T-cell (primary cell): ENCODE results near the gene CLECL1. TPM values are rescaled to one million over a fixed set of nuclear protein-coding genes. Genes with fewer than 3 reads are reported as not detected.

Experiments
- ATAC-seq, 4 experiments: fragments of 200-7000 bp in 3 of 4; fragments of 150-1000 bp in 1 of 4; cut with Tn5 transposase; replicated peaks in 1 of 4; 1 replicate in 3 of 4; 2 replicates in 1 of 4; pipeline ENCODE4 v1.10.0; 2021; ENCODE audit warnings: moderate library complexity in 3 of 4, mild to moderate bottlenecking in 2 of 4, moderate number of reproducible peaks in 1 of 4
- CTCF ChIA-PET, 2 donors: fragments of 300-600 bp; sonication (Branson Sonifier 250); formaldehyde crosslinking; loops; one replicate each; lab custom pipeline; 2022; ENCODE audit warnings: antibody characterized with exemption in 2 of 2; lab: Charles Lee
- POLR2A ChIA-PET, 2 donors: fragments of 300-600 bp; sonication (Branson Sonifier 250); formaldehyde crosslinking; loops; one replicate each; lab custom pipeline; 2022; ENCODE audit warnings: antibody characterized with exemption in 2 of 2; lab: Charles Lee
- DNase-seq, 35 experiments: peaks; one replicate each; pipeline versions ENCODE4 v3.0.0 to v3.0.0-alpha.2; 2013 to 2023
- H3K27ac ChIP-seq: one replicate; pipeline ENCODE4 v1.5.1; 2013; ENCODE audit warnings: low read length
- H3K27me3 ChIP-seq, 2 experiments: replicated peaks in 1 of 2; 1 replicate in 1 of 2; 2 replicates in 1 of 2; pipeline versions ENCODE4 v1.6.1 to v1.7.0; 2013; ENCODE audit warnings: low read length in 1 of 2, mixed read lengths in 1 of 2; ENCODE audit not compliant: control insufficient read depth in 2 of 2, insufficient read depth in 2 of 2; ENCODE audit errors: extremely low read depth in 1 of 2
- H3K36me3 ChIP-seq, 2 donors: 1 replicate in 1 of 2; 2 replicates in 1 of 2; pipeline versions ENCODE4 v1.6.1 to v1.7.0; 2013; ENCODE audit warnings: low read length in 1 of 2; ENCODE audit not compliant: control insufficient read depth in 2 of 2, insufficient read depth in 1 of 2; ENCODE audit errors: extremely low read depth in 1 of 2
- H3K4me1 ChIP-seq, 2 experiments: 1 replicate in 1 of 2; 2 replicates in 1 of 2; pipeline versions ENCODE4 v1.6.1 to v1.7.0; 2013; ENCODE audit warnings: low read length in 2 of 2, mixed read lengths in 1 of 2; ENCODE audit not compliant: insufficient read depth in 2 of 2, control insufficient read depth in 1 of 2; ENCODE audit errors: extremely low read depth in 1 of 2
- H3K4me3 ChIP-seq, 2 donors: 1 replicate in 1 of 2; 2 replicates in 1 of 2; pipeline versions ENCODE4 v1.5.1 to v1.7.0; 2013; ENCODE audit warnings: mild to moderate bottlenecking in 2 of 2, low read length in 1 of 2, moderate library complexity in 1 of 2; ENCODE audit not compliant: control insufficient read depth in 1 of 2; ENCODE audit errors: extremely low read depth in 1 of 2
- H3K9me3 ChIP-seq: 2 replicates; pipeline ENCODE4 v1.7.0; 2013
- H3K27ac Mint-ChIP-seq, 2 donors: one replicate each; pipeline ENCODE4 v1.8.0; 2020 to 2021; ENCODE audit warnings: mild to moderate bottlenecking in 2 of 2, mixed read lengths in 2 of 2
- H3K27me3 Mint-ChIP-seq, 2 donors: one replicate each; pipeline ENCODE4 v1.8.0; 2021 to 2022; ENCODE audit warnings: mixed read lengths in 2 of 2
- H3K36me3 Mint-ChIP-seq: one replicate; pipeline ENCODE4 v1.8.0; 2021; ENCODE audit warnings: mixed read lengths
- H3K4me1 Mint-ChIP-seq, 3 donors: one replicate each; pipeline ENCODE4 v1.8.0; 2020 to 2022; ENCODE audit warnings: mixed read lengths in 3 of 3, mild to moderate bottlenecking in 1 of 3
- H3K4me3 Mint-ChIP-seq, 3 donors: one replicate each; pipeline ENCODE4 v1.8.0; 2020 to 2022; ENCODE audit warnings: mild to moderate bottlenecking in 3 of 3, mixed read lengths in 3 of 3, moderate library complexity in 3 of 3
- H3K9me3 Mint-ChIP-seq, 3 donors: one replicate each; pipeline ENCODE4 v1.8.0; 2020 to 2022; ENCODE audit warnings: mixed read lengths in 3 of 3
- WGBS: methylation state at CpG from one replicate; pipeline ENCODE4 v1.1.5; 2013; ENCODE audit warnings: missing lambda C conversion rate; ENCODE audit not compliant: insufficient coverage; 5-methylcytosine and 5-hydroxymethylcytosine counted together
- total RNA-seq, 35 experiments: library from RNA in 6 of 35; stranded (reverse) in 6 of 35; fragments of 120-200 nt in 1 of 35; gene quantifications; one replicate each; pipeline versions ENCODE4 v1.2.1 to v1.2.4 and lab custom pipeline; 2013 to 2026

Gene CLECL1
- total RNA-seq: 1 to 10 TPM; 1.1 to 4.4 (median 2.9) TPM
- total RNA-seq (2013): 9.2 TPM
- 0.76 to 6.7 (median 2.4) reads per million in 29 experiments for total RNA-seq (lab: John Stamatoyannopoulos, UW)

- Mint-ChIP-seq H3K4me3 (peak within 1 kb of the TSS; percentile 46 to 65 (median 58)), H3K9me3 (no peaks in the 10 kb centered on the region), H3K27me3 (no peaks in the 10 kb centered on the region), H3K36me3 (no peaks in the 10 kb centered on the region), H3K4me1 (peaks cover 30 to 36% (median 35%) of the 10 kb centered on the region in 3 donors), H3K27ac (peak within 1 kb of the TSS; percentile 62 to 68)
- CTCF ChIA-PET: interaction anchor here in 1 of 2 donors (0.8 to 2.0 kb wide), 2 partner anchors 10 to 25 kb away, joined by 3 to 5 read pairs; no protein-coding TSS in a partner anchor
- Histone ChIP-seq H3K4me3 (peak within 1 kb of the TSS in 1 of 2 donors; percentile 28), H3K9me3 (no peaks in the 10 kb centered on the region), H3K36me3 (no peaks in the 10 kb centered on the region), H3K4me1 (peaks cover 4 to 18% of the 10 kb centered on the region in 2 experiments), H3K27ac (peak within 1 kb of the TSS; percentile 50), H3K27me3 (no peaks in the 10 kb centered on the region)
- POLR2A ChIA-PET: interaction anchor here in 1 of 2 donors (0.6 to 1.1 kb wide), 2 partner anchors 8 to 13 kb away, joined by 3 read pairs; no protein-coding TSS in a partner anchor
- DNase-seq (peak in 1 of 35 experiments; percentile 24), ATAC-seq (no peak)
- no CpG with 5 or more reads among the region's 8 CpGs for WGBS
Measured at GRCh38 chr12:9732921-9733461, at the start of gene CLECL1. CLECL1 (minus strand) TSS chr12:9733097.

GRCh38 chr12:9781360-9781759 lies 48.5 kb upstream of the CLECL1 start:
- 17% methylated on average over 1 of the region's 2 CpGs for WGBS
- ATAC-seq: peak in 1 of 4 experiments; percentile 59
- CTCF ChIA-PET: interaction anchor here (0.6 to 2.4 kb wide), 11 partner anchors 8 to 1385 kb away, joined by 3 to 15 read pairs (median 4); partner anchors contain the start of gene CD69 (in 1 of the 2)

GRCh38 chr12:9779209-9779608 lies 46.3 kb upstream of the CLECL1 start:
- no peaks in the 10 kb centered on the region for H3K9me3 Mint-ChIP-seq
- WGBS: no CpG with 5 or more reads among the region's 4 CpGs
- H3K27ac Mint-ChIP-seq: peak overlapping the region in 1 of 2 donors; percentile 17
- H3K4me1 ChIP-seq: peaks cover 26 to 33% of the 10 kb centered on the region in 2 experiments
- no peaks in the 10 kb centered on the region for H3K27me3 Mint-ChIP-seq
- ATAC-seq (no peak), DNase-seq (no peak)
- H3K4me1 Mint-ChIP-seq: peaks cover 70 to 75% (median 73%) of the 10 kb centered on the region in 3 donors
- H3K4me3 Mint-ChIP-seq: no peak overlapping the region
- no peaks in the 10 kb centered on the region for H3K27me3 ChIP-seq
- H3K9me3 ChIP-seq: no peaks in the 10 kb centered on the region
- no peaks in the 10 kb centered on the region for H3K36me3 ChIP-seq
- CTCF ChIA-PET: interaction anchor here in 1 of 2 donors (0.6 to 0.9 kb wide), 2 partner anchors 24 to 128 kb away, joined by 3 read pairs; no protein-coding TSS in a partner anchor
- no peak overlapping the region for H3K27ac ChIP-seq
- no peaks in the 10 kb centered on the region for H3K36me3 Mint-ChIP-seq
- no peak overlapping the region for H3K4me3 ChIP-seq
- POLR2A ChIA-PET: interaction anchor here in 1 of 2 donors (0.6 kb wide), 2 partner anchors 96 to 435 kb away, joined by 3 to 5 read pairs; no protein-coding TSS in a partner anchor

More at GRCh38 chr12:9781360-9781759, 48.5 kb upstream of the CLECL1 start:
- H3K4me3 ChIP-seq: no peak overlapping the region
- H3K36me3 Mint-ChIP-seq: no peaks in the 10 kb centered on the region
- H3K36me3 ChIP-seq: no peaks in the 10 kb centered on the region
- H3K4me3 Mint-ChIP-seq: peak overlapping the region in 1 of 3 donors; percentile 15
- H3K4me1 ChIP-seq: peaks cover 10 to 14% of the 10 kb centered on the region in 2 experiments
- H3K9me3 Mint-ChIP-seq: no peaks in the 10 kb centered on the region
- no peak overlapping the region for H3K27ac ChIP-seq
- no peaks in the 10 kb centered on the region for H3K27me3 Mint-ChIP-seq
- no peak for DNase-seq
- no peaks in the 10 kb centered on the region for H3K9me3 ChIP-seq
- peaks cover 48 to 62% (median 62%) of the 10 kb centered on the region in 3 donors for H3K4me1 Mint-ChIP-seq
- H3K27ac Mint-ChIP-seq: peak overlapping the region; percentile 55 to 59
- POLR2A ChIA-PET: interaction anchor here (0.6 to 1.5 kb wide), 9 partner anchors 9 to 832 kb away, joined by 3 to 10 read pairs (median 5); partner anchors contain the start of gene M6PR (in 1 of the 2)
- no peaks in the 10 kb centered on the region for H3K27me3 ChIP-seq

GRCh38 chr12:9776781-9777180 lies 43.9 kb upstream of the CLECL1 start:
- no peaks in the 10 kb centered on the region for H3K36me3 Mint-ChIP-seq
- Histone ChIP-seq H3K9me3 (no peaks in the 10 kb centered on the region), H3K27ac (no peak overlapping the region), H3K36me3 (no peaks in the 10 kb centered on the region), H3K4me1 (peaks cover 29 to 48% of the 10 kb centered on the region in 2 experiments), H3K4me3 (no peak overlapping the region), H3K27me3 (no peaks in the 10 kb centered on the region)
- H3K4me1 Mint-ChIP-seq: peaks cover 85 to 95% (median 90%) of the 10 kb centered on the region in 3 donors
- ATAC-seq (peak in 1 of 4 experiments; percentile 69), DNase-seq (peak in 1 of 35 experiments; percentile 14)
- H3K9me3 Mint-ChIP-seq: no peaks in the 10 kb centered on the region
- H3K27me3 Mint-ChIP-seq: no peaks in the 10 kb centered on the region
- H3K4me3 Mint-ChIP-seq: no peak overlapping the region
- ChIA-PET CTCF (interaction anchor here (0.6 to 1.7 kb wide), 8 partner anchors 9 to 163 kb away, joined by 3 to 8 read pairs (median 4); no protein-coding TSS in a partner anchor), POLR2A (interaction anchor here (0.5 to 1.2 kb wide), 5 partner anchors 14 to 157 kb away, joined by 3 to 32 read pairs (median 4); partner anchors contain the start of gene CD69 (in 1 of the 2))
- H3K27ac Mint-ChIP-seq: peak overlapping the region in 1 of 2 donors; percentile 44
- WGBS: no CpG with 5 or more reads among the region's 3 CpGs

GRCh38 chr12:9773216-9773877 lies 40.5 kb upstream of the CLECL1 start:
- Mint-ChIP-seq H3K4me1 (peaks cover 80 to 89% (median 82%) of the 10 kb centered on the region in 3 donors), H3K36me3 (no peaks in the 10 kb centered on the region), H3K27me3 (no peaks in the 10 kb centered on the region), H3K4me3 (peak overlapping the region; percentile 5 to 61 (median 37)), H3K27ac (peak overlapping the region; percentile 78 to 84), H3K9me3 (no peaks in the 10 kb centered on the region)
- CTCF ChIA-PET: interaction anchor here (0.5 to 2.8 kb wide), 15 partner anchors 8 to 1720 kb away, joined by 3 to 18 read pairs (median 4); partner anchors contain the start of genes CD69 (in 1 of the 2) and CLEC2B (in 1 of the 2)
- no peaks in the 10 kb centered on the region for H3K27me3 ChIP-seq
- no peaks in the 10 kb centered on the region for H3K36me3 ChIP-seq
- no peak overlapping the region for H3K4me3 ChIP-seq
- H3K4me1 ChIP-seq: peaks cover 25 to 50% of the 10 kb centered on the region in 2 experiments
- DNase-seq (peak in 1 of 35 experiments; percentile 48), ATAC-seq (peak in 3 of 4 experiments; percentile 63 to 80 (median 66))
- no peaks in the 10 kb centered on the region for H3K9me3 ChIP-seq
- no CpG with 5 or more reads among the region's 2 CpGs for WGBS
- peak overlapping the region; percentile 14 for H3K27ac ChIP-seq
- POLR2A ChIA-PET: interaction anchor here (0.5 to 3.8 kb wide), 14 partner anchors 11 to 1746 kb away, joined by 3 to 53 read pairs (median 6); partner anchors contain the start of gene CD69 (in 1 of the 2)
